CD4-positive, alpha-beta T cell treated with Interferon alpha-2 for 1 hour (primary cell): Measurements from ENCODE around the gene RNPEPL1.

Source experiments
- DNase-seq, 2 donors: peaks; one replicate each; pipeline ENCODE4 v3.0.0-alpha.2; 2020 to 2022

The RNPEPL1 gene, protein sequence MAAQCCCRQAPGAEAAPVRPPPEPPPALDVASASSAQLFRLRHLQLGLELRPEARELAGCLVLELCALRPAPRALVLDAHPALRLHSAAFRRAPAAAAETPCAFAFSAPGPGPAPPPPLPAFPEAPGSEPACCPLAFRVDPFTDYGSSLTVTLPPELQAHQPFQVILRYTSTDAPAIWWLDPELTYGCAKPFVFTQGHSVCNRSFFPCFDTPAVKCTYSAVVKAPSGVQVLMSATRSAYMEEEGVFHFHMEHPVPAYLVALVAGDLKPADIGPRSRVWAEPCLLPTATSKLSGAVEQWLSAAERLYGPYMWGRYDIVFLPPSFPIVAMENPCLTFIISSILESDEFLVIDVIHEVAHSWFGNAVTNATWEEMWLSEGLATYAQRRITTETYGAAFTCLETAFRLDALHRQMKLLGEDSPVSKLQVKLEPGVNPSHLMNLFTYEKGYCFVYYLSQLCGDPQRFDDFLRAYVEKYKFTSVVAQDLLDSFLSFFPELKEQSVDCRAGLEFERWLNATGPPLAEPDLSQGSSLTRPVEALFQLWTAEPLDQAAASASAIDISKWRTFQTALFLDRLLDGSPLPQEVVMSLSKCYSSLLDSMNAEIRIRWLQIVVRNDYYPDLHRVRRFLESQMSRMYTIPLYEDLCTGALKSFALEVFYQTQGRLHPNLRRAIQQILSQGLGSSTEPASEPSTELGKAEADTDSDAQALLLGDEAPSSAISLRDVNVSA

DNA sequence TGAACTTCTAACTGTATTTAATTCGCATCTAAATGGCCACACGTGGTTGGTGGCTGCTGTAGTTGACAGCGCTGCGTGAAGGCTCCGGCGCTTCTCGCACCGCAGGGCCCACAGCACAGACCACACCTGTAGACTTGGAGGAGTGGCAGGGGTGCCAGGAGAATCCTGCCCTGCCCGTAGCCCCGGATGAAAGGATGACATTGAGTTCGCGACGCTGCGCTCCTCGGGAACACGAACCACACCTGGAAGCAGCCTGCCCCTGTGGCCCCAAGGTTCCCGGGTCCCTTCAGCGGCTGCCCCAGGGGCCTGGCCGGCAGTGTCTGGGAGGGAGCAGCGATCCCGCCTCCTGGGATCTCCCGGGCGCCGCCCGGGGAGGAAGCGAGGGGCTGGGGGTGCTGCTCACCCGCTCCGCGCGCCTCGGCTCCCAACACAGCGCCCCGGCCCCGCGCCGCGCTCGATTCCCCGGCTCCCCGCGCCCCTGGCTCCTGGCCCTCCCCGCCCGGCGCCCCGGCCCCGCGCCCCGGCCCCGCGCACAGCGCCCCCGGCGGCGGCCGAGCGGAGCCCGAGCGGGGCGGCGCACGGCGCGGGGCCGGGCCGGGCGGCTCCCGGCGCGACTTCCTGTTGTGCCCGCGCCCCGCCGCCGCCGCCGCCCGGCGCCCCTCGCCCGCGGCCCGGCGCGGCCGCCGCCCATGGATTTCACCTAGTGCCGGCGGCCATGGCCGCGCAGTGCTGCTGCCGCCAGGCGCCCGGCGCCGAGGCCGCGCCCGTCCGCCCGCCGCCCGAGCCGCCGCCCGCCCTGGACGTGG, at the start of gene RNPEPL1:
TSS of gene RNPEPL1 (plus strand) at position 613 of the 806 bp plus-strand sequence. CDS start at position 716, 103 bp downstream.
- peak; percentile 37 to 72 for DNase-seq

GRCh38 chr2:240518981-240519380, 49.3 kb upstream of the RNPEPL1 start:
- DNase-seq, result no peak

DNA sequence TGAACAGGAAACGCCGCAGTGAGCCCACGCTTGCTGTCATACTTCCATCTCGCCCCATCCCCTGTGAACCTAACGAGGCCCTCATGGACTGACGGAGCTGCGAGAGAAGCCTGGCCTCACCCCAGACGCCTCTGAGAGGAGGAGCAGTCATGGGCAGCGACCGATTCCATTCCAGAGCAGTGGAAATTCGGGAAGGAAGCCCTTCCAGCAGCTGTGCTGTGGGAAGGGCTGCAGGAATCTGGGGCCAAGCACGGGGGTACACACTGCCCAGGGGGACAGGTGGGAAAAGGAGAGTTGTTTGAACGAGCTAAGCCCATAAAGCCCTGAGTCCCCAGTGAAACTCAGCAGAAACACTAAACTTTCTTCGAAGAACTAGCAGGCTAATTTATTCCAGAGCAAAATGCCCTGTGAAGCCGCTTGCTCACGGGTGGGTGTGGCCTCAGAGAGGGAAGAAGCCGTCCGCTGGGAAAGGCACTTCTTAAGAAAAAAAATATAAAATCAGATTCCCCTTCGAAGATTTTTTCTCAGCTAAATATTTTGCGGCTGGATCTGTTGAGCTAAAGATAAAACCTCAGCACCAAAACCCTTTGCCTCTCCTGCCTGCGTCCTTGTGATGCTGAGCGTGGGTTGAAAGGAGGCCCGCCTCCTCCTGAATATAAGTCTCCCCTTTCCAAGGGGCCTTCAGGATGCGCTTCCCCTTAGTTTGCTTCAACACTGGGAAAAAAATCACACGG, 48.7 kb upstream of the RNPEPL1 start:
- DNase-seq, result no peak

DNA sequence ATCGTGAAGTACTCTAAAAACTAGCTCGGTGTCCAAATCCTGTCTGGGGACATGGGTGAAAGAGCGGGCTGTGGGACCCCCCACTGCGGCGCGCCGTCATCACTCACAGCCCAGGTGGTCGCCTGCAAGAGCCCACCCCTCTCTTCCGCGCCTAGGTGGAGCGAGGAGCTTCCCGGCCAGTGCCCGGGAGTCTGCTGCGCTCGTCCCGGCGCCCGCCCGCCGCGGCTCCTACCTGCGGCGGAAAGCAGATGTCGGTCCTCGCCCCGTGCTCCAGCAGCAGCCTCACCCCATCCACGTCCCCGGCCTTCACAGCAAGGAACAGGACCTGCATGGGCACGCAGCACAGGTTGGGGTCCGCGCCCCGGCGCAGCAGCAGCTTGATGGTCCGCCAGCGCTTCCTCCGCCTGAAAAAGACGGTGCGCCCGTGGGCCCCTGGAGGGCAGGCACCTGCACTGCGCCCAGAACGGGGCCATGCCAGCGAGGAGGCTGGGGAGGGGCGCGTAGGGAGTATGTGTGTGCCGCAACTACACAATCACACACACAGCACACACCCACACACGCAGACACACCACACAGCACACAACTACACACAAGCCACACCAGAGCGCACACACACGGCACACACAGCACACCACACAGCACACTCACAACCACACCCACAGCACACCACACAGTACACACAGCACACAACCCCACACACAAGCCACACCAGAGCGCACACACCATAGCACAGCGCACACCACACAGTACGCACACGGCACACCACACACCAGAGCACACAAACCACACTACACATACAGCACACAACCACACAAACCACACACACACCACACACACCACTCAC, 47.9 kb upstream of the RNPEPL1 start:
- no peak for DNase-seq

DNA sequence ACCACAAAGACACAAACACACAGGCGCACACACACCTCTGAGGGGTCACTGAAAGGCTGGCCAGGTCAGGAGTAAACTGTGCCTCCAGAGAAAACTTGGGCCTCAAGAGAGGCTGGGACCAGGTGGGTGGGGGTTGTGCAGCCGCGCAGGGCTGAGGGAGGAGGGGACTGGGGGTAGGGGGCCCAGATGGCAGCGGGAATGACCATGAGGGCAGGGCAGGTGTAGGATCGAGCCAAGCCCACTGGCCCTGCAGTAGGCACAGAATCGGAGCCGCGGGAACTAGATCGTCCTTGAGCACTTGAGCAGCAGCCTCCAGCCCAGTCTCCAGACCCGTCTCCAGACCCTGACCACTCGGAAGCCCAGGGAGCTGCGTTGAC, 47.3 kb upstream of the RNPEPL1 start:
- no peak for DNase-seq

GRCh38 chr2:240521885-240522284, 46.4 kb upstream of the RNPEPL1 start:
- peak in 1 of 2 donors; percentile 9 for DNase-seq

- no peak for DNase-seq
These were observed 45.9 kb upstream of the RNPEPL1 start for GRCh38 chr2:240522406-240522805.

GRCh38 chr2:240523451-240524281, 44.6 kb upstream of the RNPEPL1 start:
- DNase-seq, result no peak

DNA sequence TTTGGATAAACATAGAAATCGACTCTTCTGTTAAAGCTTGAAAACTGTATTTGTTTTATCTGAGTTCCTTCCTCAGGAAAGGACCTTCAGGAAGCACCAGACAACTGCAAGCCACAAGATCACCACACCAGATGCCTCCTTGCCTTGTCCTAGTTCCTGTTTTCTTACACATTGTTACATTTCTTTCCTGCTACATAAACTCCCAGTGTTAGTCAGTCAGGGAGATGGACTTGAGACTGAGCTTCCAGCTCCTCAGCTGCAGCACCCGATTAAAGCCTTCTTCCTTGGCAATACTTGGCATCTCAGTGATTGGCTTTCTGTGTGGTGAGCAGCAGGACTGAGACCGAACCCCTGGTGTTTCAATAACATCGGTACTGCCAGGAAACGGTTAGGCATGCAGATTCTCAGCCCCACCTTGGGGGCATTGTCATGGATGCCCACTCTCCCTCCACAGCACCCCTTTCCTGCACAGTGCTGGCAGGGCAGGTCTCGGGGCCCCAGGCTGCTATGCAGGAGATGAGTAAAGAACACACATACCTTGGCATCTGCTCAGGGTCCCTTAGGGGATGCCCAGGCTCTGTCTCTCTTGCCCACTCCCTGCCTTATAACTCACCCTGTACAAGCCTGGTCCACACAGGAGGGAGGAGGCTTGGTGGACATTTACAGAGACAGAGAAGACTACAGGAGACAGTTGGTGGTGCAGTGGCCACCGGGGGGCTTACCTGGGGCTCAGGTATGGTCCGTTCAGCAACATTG, 43.1 kb upstream of the RNPEPL1 start:
- DNase-seq, result no peak

GRCh38 chr2:240525802-240526201, 42.5 kb upstream of the RNPEPL1 start:
- DNase-seq, result no peak

- DNase-seq, result no peak
These were observed 41.8 kb upstream of the RNPEPL1 start for GRCh38 chr2:240526521-240526920.

DNA sequence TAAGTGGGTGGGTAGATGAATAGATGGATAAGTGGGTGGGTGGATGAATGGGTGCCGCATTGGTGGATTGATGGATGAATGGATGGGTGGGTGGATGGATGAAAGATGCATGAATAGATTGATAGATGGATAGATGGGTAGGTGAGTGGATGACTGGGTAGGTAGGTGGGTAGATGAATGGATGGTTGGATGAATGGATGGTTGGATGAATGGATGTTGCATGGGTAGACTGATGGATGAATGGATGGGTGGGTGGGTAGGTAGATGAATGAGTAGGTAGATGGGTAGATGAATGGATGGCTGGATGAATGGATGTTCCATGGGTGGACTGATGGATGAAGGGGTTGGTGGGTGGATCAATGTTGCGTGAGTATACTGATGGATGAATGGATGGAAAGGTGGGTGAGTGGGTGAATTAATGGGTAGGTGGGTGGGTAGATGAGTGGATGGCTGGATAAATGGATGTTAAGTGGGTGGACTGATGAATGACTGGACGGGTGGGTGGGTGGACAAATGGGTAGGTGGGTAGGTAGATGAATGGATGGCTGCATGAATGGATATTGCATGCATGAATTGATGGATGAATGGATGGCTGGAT, 41.0 kb upstream of the RNPEPL1 start:
- no peak for DNase-seq

- no peak for DNase-seq
These were observed 39.8 kb upstream of the RNPEPL1 start for GRCh38 chr2:240528406-240529040.

DNA sequence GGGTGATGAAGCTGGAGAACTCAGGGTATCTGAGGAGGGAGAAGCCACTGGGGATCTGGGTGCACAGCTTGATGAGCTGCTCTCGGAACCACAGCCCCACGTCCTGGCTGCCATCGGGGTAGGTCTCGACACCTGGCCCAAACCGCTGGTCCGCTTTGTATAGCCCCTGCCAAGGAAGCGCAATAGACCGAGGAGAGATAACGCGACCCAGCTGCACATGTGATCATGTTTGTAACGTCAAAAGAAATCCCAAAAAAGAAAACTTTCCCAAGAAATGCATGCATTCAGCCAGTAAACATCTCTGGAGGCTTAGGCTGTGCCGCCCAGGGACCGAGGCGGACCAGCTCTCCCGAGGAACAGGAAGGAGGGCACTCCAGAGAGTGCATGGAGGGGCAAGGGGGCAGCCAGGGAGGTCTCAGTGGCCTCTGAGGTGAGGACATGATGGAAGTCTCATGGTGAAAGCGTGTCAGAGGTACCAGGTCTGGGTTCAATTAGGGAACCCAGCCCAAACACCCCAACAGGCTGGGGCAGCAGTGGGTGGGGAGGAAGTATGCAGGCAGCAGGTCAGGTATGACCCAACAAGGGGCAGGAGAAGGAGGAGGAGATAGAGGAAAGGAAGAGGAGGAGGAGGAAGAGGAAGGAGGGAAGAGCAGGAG, 38.8 kb upstream of the RNPEPL1 start:
- DNase-seq, result no peak

DNA sequence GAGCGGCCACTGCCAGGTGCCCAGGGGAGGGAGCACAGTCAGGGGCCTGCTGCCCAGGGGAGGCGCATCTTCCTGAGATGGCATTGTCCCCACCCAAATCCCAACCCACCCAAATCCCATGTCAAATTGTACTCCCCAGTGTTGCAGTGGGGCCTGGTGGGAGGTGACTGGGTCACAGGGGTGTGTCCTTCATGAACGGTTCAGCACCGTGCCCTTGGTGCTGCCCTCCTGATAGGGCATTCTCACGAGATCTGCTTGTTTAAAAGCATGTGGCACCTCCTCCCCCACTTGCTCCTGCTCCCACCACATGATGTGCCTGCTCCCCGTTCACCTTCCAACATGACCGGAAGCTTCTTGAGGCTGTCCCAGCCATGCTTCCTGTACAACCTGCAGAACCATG, 38.1 kb upstream of the RNPEPL1 start:
- no peak for DNase-seq

GRCh38 chr2:240531038-240531437, 37.2 kb upstream of the RNPEPL1 start:
- DNase-seq, result no peak

DNA sequence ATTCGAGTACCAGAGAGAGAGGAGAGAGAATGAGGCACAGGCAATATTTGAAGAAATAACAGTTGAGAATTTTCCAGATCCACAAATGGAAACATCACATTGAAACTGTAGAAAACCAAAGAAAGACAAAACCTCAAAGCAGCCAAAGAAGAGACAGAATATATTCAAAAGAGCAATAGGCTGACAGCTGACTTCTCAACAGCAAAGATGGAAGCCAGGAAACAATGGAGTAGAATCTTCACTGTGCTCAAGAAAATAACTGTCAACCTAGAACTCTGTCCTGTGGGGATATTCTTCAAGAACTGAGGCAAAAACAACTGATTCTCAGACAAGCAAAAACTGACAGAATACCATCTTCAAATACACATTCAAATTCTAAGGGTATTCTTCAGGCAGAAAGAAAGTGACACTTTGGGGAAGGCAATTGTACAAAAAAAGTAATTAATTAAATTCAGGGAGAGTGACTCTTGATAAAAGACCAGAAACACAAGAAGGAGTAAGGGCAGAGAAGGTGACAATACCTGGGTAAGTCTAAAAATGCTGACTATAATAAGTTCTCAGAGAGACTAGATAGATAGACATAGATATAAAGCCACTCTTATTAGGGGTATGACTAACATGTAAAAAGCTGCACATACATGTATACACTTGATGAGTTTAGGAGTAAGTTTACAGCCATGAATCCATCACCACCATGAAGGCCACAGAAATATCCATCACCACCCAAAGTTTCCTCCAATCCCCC, 36.1 kb upstream of the RNPEPL1 start:
- DNase-seq, result no peak
